Mesenchymal stem cell (in vitro differentiated cells and primary cell): ENCODE data around the gene VPS35L.

Experiments
- DNase-seq: peaks from one replicate; pipeline ENCODE4 v3.0.0-alpha.2; 2013
- H2AFZ ChIP-seq: one replicate; pipeline ENCODE4 v1.6.1; 2013; ENCODE audit warnings: low read depth, mild to moderate bottlenecking, control low read depth, inconsistent platforms, low read length, moderate library complexity
- H2AK5ac ChIP-seq: 2 replicates; pipeline ENCODE4 v1.6.1; 2013; ENCODE audit warnings: low read length, moderate library complexity, mild to moderate bottlenecking, inconsistent platforms; ENCODE audit not compliant: severe bottlenecking
- H2BK120ac ChIP-seq: one replicate; pipeline ENCODE4 v1.6.1; 2013; ENCODE audit warnings: low read depth, mild to moderate bottlenecking, inconsistent platforms, low read length, moderate library complexity
- H2BK12ac ChIP-seq, 2 experiments: one replicate each; pipeline ENCODE4 v1.6.1; 2013; ENCODE audit warnings: inconsistent platforms in 2 of 2, low read length in 2 of 2, mild to moderate bottlenecking in 2 of 2, moderate library complexity in 2 of 2, control low read depth in 1 of 2
- H2BK15ac ChIP-seq: one replicate; pipeline ENCODE4 v1.6.1; 2013; ENCODE audit warnings: mild to moderate bottlenecking, low read depth, inconsistent platforms; ENCODE audit not compliant: poor library complexity, severe bottlenecking
- H2BK5ac ChIP-seq: 2 replicates; pipeline ENCODE4 v1.6.1; 2013; ENCODE audit warnings: low read depth, mild to moderate bottlenecking, low read length, control low read depth, inconsistent platforms; ENCODE audit not compliant: poor library complexity, severe bottlenecking
- H3K14ac ChIP-seq, 2 experiments: one replicate each; pipeline ENCODE4 v1.6.1; 2013; ENCODE audit warnings: inconsistent platforms in 2 of 2, low read length in 2 of 2, control low read depth in 1 of 2, mild to moderate bottlenecking in 1 of 2, moderate library complexity in 1 of 2
- H3K18ac ChIP-seq, 2 experiments: one replicate each; pipeline ENCODE4 v1.6.1; 2013; ENCODE audit warnings: inconsistent platforms in 2 of 2, low read length in 2 of 2, control low read depth in 1 of 2, low read depth in 1 of 2, mild to moderate bottlenecking in 1 of 2
- H3K23ac ChIP-seq, 2 experiments: one replicate each; pipeline ENCODE4 v1.6.1; 2013; ENCODE audit warnings: inconsistent platforms in 2 of 2, low read length in 2 of 2, mild to moderate bottlenecking in 2 of 2, moderate library complexity in 2 of 2, control low read depth in 1 of 2
- H3K27ac ChIP-seq: 2 replicates; pipeline ENCODE4 v1.5.1; 2013; ENCODE audit warnings: mild to moderate bottlenecking, moderate library complexity, low read length, control low read depth, inconsistent platforms; ENCODE audit not compliant: poor library complexity, severe bottlenecking
- H3K27me3 ChIP-seq, 2 experiments: 2 replicates each; pipeline versions ENCODE4 v1.6.1 to v1.7.0; 2013; ENCODE audit warnings: low read length in 2 of 2, mild to moderate bottlenecking in 2 of 2, moderate library complexity in 2 of 2, control low read depth in 1 of 2, inconsistent platforms in 1 of 2; ENCODE audit not compliant: control insufficient read depth in 1 of 2, insufficient read depth in 1 of 2
- H3K36me3 ChIP-seq, 2 experiments: 2 replicates each; pipeline versions ENCODE4 v1.6.1 to v1.7.0; 2013; ENCODE audit warnings: low read length in 2 of 2, control low read depth in 1 of 2, inconsistent platforms in 1 of 2, low read depth in 1 of 2, mild to moderate bottlenecking in 1 of 2; ENCODE audit not compliant: insufficient read depth in 2 of 2, control insufficient read depth in 1 of 2
- H3K4ac ChIP-seq, 2 experiments: one replicate each; pipeline ENCODE4 v1.6.1; 2013; ENCODE audit warnings: inconsistent platforms in 2 of 2, low read length in 2 of 2, mild to moderate bottlenecking in 2 of 2, moderate library complexity in 2 of 2, control low read depth in 1 of 2, low read depth in 1 of 2
- H3K4me1 ChIP-seq: 2 replicates; pipeline ENCODE4 v1.6.1; 2013; ENCODE audit warnings: low read depth, low read length, control low read depth; ENCODE audit not compliant: control insufficient read depth, insufficient read depth
- H3K4me2 ChIP-seq: 2 replicates; pipeline ENCODE4 v1.6.1; 2013; ENCODE audit warnings: low read length, mild to moderate bottlenecking, inconsistent platforms; ENCODE audit not compliant: poor library complexity, severe bottlenecking
- H3K4me3 ChIP-seq, 2 experiments: 2 replicates each; pipeline versions ENCODE4 v1.5.1 to v1.7.0; 2013; ENCODE audit warnings: low read length in 2 of 2, mild to moderate bottlenecking in 2 of 2, control low read depth in 1 of 2, low read depth in 1 of 2; ENCODE audit not compliant: insufficient read depth in 1 of 2
- H3K79me1 ChIP-seq: replicated peaks from 2 replicates; pipeline ENCODE4 v1.6.1; 2013; ENCODE audit warnings: mild to moderate bottlenecking, control low read depth, low read length, inconsistent platforms; ENCODE audit not compliant: poor library complexity, severe bottlenecking
- H3K9ac ChIP-seq: 2 replicates; pipeline ENCODE4 v1.7.0; 2013; ENCODE audit warnings: mild to moderate bottlenecking, low read length, moderate library complexity
- H3K9me3 ChIP-seq: 2 replicates; pipeline ENCODE4 v1.7.0; 2013; ENCODE audit warnings: mild to moderate bottlenecking, low read length; ENCODE audit not compliant: control insufficient read depth
- H4K8ac ChIP-seq: one replicate; pipeline ENCODE4 v1.6.1; 2013; ENCODE audit warnings: inconsistent platforms, mild to moderate bottlenecking, low read length, moderate library complexity
- H4K91ac ChIP-seq: one replicate; pipeline ENCODE4 v1.6.1; 2013; ENCODE audit warnings: mild to moderate bottlenecking, low read length, inconsistent platforms
- WGBS: methylation state at CpG from one replicate; pipeline ENCODE4 v1.1.7; 2013; ENCODE audit warnings: mixed read lengths; 5-methylcytosine and 5-hydroxymethylcytosine counted together

The VPS35L gene

DNA sequence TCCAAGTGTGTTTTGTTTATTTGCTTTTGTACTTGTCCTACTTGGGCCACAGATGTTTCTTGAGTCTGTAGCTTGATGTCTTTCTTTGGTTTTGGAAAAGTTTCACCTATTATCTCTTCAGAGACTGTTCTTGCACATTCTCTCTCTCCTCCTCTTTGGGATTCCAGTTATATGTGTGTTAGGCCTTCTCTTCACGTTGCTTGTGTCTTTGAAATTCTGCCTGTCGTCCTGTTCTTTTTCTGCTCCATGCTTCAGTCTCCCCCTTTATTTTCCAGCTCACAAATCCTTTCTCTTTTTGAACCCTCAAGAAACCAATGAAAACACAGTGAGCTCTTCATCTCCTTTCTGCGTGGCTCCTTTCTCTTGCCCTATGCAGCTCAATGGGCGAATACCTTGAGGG, 7.9 kb downstream of the VPS35L start:
- H3K4ac ChIP-seq = no peak overlapping the region
- H3K23ac ChIP-seq = no peak overlapping the region
- no peak overlapping the region for H3K14ac ChIP-seq
- H2BK12ac ChIP-seq = no peak overlapping the region
- peaks cover 24 to 41% of the 10 kb centered on the region in 2 experiments for H3K36me3 ChIP-seq
- DNase-seq = no peak
- H2AK5ac ChIP-seq = no peak overlapping the region
- no peak overlapping the region for H4K8ac ChIP-seq
- 97% methylated on average over 4 of the region's 4 CpGs for WGBS
- H3K27ac ChIP-seq = no peak overlapping the region
- peaks cover 6% of the 10 kb centered on the region for H3K9me3 ChIP-seq
- H3K18ac ChIP-seq = no peak overlapping the region
- no peak overlapping the region for H3K9ac ChIP-seq
- no peak overlapping the region for H3K4me2 ChIP-seq
- no peak overlapping the region for H4K91ac ChIP-seq
- no peak overlapping the region for H2BK5ac ChIP-seq
- H3K4me3 ChIP-seq = no peak overlapping the region
- no peaks in the 10 kb centered on the region for H3K4me1 ChIP-seq
- no peak overlapping the region for H2BK15ac ChIP-seq
- H2BK120ac ChIP-seq = no peak overlapping the region
- no peak overlapping the region for H2AFZ ChIP-seq
- H3K79me1 ChIP-seq = peaks cover 53% of the 10 kb centered on the region
- no peaks in the 10 kb centered on the region for H3K27me3 ChIP-seq

DNA sequence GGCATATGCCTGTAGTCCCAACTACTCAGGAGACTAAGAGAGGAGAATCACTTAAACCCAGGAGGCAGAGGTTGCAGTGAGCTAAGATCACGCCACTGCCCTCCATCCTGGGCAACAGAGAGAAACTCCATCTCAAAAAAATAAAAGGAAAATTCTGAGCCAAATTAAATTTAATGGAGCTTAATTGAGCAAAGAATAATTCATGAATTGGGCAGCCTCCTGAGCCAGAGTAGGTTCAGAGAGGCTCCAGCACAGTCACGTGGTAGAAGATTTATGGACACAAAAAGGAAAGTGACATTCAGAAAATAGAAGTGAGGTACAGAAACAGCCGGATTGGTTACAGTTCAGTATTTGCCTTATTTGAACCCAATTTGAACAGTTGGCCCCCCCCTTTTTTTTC, 10.9 kb downstream of the VPS35L start:
- no peak overlapping the region for H2AFZ ChIP-seq
- H3K23ac ChIP-seq = no peak overlapping the region
- WGBS = 88% methylated on average over 2 of the region's 3 CpGs
- H4K91ac ChIP-seq = no peak overlapping the region
- H3K9ac ChIP-seq = no peak overlapping the region
- no peak overlapping the region for H3K4ac ChIP-seq
- no peak overlapping the region for H3K14ac ChIP-seq
- no peak overlapping the region for H3K4me2 ChIP-seq
- H2AK5ac ChIP-seq = no peak overlapping the region
- no peaks in the 10 kb centered on the region for H3K27me3 ChIP-seq
- no peak for DNase-seq
- H3K4me1 ChIP-seq = peaks cover 1% of the 10 kb centered on the region
- no peak overlapping the region for H2BK15ac ChIP-seq
- peaks cover 57% of the 10 kb centered on the region for H3K79me1 ChIP-seq
- H3K4me3 ChIP-seq = no peak overlapping the region
- H2BK5ac ChIP-seq = no peak overlapping the region
- H2BK120ac ChIP-seq = no peak overlapping the region
- H3K18ac ChIP-seq = no peak overlapping the region
- peaks cover 6% of the 10 kb centered on the region for H3K9me3 ChIP-seq
- no peak overlapping the region for H2BK12ac ChIP-seq
- no peak overlapping the region for H4K8ac ChIP-seq
- peaks cover 44 to 69% of the 10 kb centered on the region in 2 experiments for H3K36me3 ChIP-seq
- no peak overlapping the region for H3K27ac ChIP-seq

GRCh38 chr16:19567560-19567959, 12.1 kb downstream of the VPS35L start:
- H3K9ac ChIP-seq = no peak overlapping the region
- no peak overlapping the region for H2BK12ac ChIP-seq
- H4K91ac ChIP-seq = no peak overlapping the region
- H3K4me2 ChIP-seq = no peak overlapping the region
- no peak overlapping the region for H2BK5ac ChIP-seq
- no peak for DNase-seq
- H3K79me1 ChIP-seq = peaks cover 47% of the 10 kb centered on the region
- H3K9me3 ChIP-seq = peaks cover 6% of the 10 kb centered on the region
- H2AFZ ChIP-seq = no peak overlapping the region
- no peak overlapping the region for H2BK120ac ChIP-seq
- H3K27ac ChIP-seq = no peak overlapping the region
- H4K8ac ChIP-seq = no peak overlapping the region
- H3K4me3 ChIP-seq = no peak overlapping the region
- peaks cover 48 to 77% of the 10 kb centered on the region in 2 experiments for H3K36me3 ChIP-seq
- H3K4me1 ChIP-seq = peaks cover 1% of the 10 kb centered on the region
- H3K4ac ChIP-seq = no peak overlapping the region
- H3K18ac ChIP-seq = no peak overlapping the region
- H3K27me3 ChIP-seq = no peaks in the 10 kb centered on the region
- no peak overlapping the region for H3K23ac ChIP-seq
- no peak overlapping the region for H2BK15ac ChIP-seq
- 97% methylated on average over 7 of the region's 8 CpGs for WGBS
- H2AK5ac ChIP-seq = no peak overlapping the region
- H3K14ac ChIP-seq = no peak overlapping the region

- Histone ChIP-seq H3K4ac (no peak overlapping the region), H3K9me3 (no peaks in the 10 kb centered on the region), H2AFZ (no peak overlapping the region), H3K23ac (no peak overlapping the region), H3K27ac (no peak overlapping the region), H4K91ac (no peak overlapping the region), H2BK120ac (no peak overlapping the region), H3K4me3 (no peak overlapping the region), H4K8ac (no peak overlapping the region), H2AK5ac (no peak overlapping the region), H3K4me2 (no peak overlapping the region), H3K27me3 (no peaks in the 10 kb centered on the region), H3K9ac (no peak overlapping the region), H3K79me1 (peaks cover 30% of the 10 kb centered on the region), H3K36me3 (peaks cover 55 to 76% of the 10 kb centered on the region in 2 experiments), H2BK12ac (no peak overlapping the region), H2BK5ac (no peak overlapping the region), H3K4me1 (peaks cover 1% of the 10 kb centered on the region), H3K18ac (no peak overlapping the region), H3K14ac (no peak overlapping the region), H2BK15ac (no peak overlapping the region)
- DNase-seq = no peak
- 98% methylated on average over 9 of the region's 9 CpGs for WGBS
These were observed 18.5 kb downstream of the VPS35L start for GRCh38 chr16:19573997-19574396.
